Stomach (tissue), 9 donors: ENCODE results near the gene MLYCD. TPM values are rescaled to one million over a fixed set of nuclear protein-coding genes. Genes with fewer than 3 reads are reported as not detected.
A peak's percentile ranks its signal among the peaks of the same experiment; 100 is the strongest.

Source experiments
- DNase-seq, 2 donors: peaks; one replicate each; pipeline versions ENCODE4 v3.0.0 to v3.0.0-alpha.2; 2013 to 2019
- H3K27ac ChIP-seq, 5 donors: fragments of 200-600 bp in 4 of 5; sonication (generic) in 4 of 5; one replicate each; pipeline ENCODE4 v1.5.1; 2013 to 2019; ENCODE audit warnings: mild to moderate bottlenecking in 1 of 5, moderate library complexity in 1 of 5
- H3K27me3 ChIP-seq, 3 donors: fragments of 200-600 bp; sonication (generic); one replicate each; pipeline ENCODE4 v1.5.1; 2017 to 2019; ENCODE audit warnings: mixed run types in 1 of 3
- H3K36me3 ChIP-seq, 4 donors: fragments of 200-600 bp; sonication (generic); 1 replicate in 3 of 4; 2 replicates in 1 of 4; pipeline ENCODE4 v1.5.1; 2016 to 2019
- H3K4me1 ChIP-seq, 4 donors: fragments of 200-600 bp; sonication (generic); one replicate each; pipeline ENCODE4 v1.5.1; 2016 to 2019
- H3K4me3 ChIP-seq, 4 donors: fragments of 200-600 bp; sonication (generic) in 3 of 4; one replicate each; pipeline ENCODE4 v1.5.1; 2016 to 2019; ENCODE audit warnings: mild to moderate bottlenecking in 1 of 4
- H3K9me3 ChIP-seq, 4 donors: fragments of 200-600 bp; sonication (generic); one replicate each; pipeline ENCODE4 v1.5.1; 2016 to 2019
- EP300 ChIP-seq: sonication (generic); formaldehyde crosslinking; IDR thresholded peaks from one replicate; pipeline ENCODE4 v1.6.1; 2017; ENCODE audit warnings: antibody characterized with exemption
- POLR2A ChIP-seq, 4 donors: fragments of 450-650 bp; IDR thresholded peaks; one replicate each; pipeline ENCODE4 v1.6.1; 2016; ENCODE audit warnings: antibody characterized with exemption in 4 of 4, control low read depth in 2 of 4, mild to moderate bottlenecking in 1 of 4, moderate library complexity in 1 of 4
- POLR2AphosphoS5 ChIP-seq, 3 donors: sonication (generic); formaldehyde crosslinking; IDR thresholded peaks; one replicate each; pipeline ENCODE4 v1.6.1; 2016; ENCODE audit warnings: antibody characterized with exemption in 3 of 3
- WGBS, 5 donors: extraction: QIAGEN DNeasy Blood & Tissue Kit in 3 of 5; methylation state at CpG; one replicate each; pipeline versions ENCODE4 v1.1.5 to v1.1.7; 2013 to 2018; 5-methylcytosine and 5-hydroxymethylcytosine counted together
- intact Hi-C: fragments of 100-400 bp; cut with DNase I; formaldehyde crosslinking; loops from one replicate; pipeline ENCODE4 v1.15.1; 2023; ENCODE audit warnings: low total_unique reads
- polyA plus RNA-seq, 3 donors: library from polyadenylated mRNA; stranded (reverse); fragments of 200-250 nt; gene quantifications; one replicate each; pipeline ENCODE4 v1.2.3, GENCODE V29; 2013
- total RNA-seq, 5 donors: library from RNA; depleted of rRNA; stranded (reverse); fragments of >200 nt; gene quantifications; one replicate each; pipeline versions ENCODE4 v1.1.0 to v1.2.3, GENCODE V29; 2014 to 2016
- TF ChIP-seq, protein P1 (sequence below), 7 experiments: fragments of 450-650 bp in 4 of 7; fragments of 200-600 bp in 3 of 7; sonication (generic) in 3 of 7; IDR thresholded peaks; one replicate each; pipeline ENCODE4 v1.5.1; 2016 to 2019; ENCODE audit warnings: antibody characterized with exemption in 7 of 7, control low read depth in 2 of 7, mild to moderate bottlenecking in 1 of 7
- donor health status: healthy with polysubstance abuse.
- donor health status: Bipolar disorder and iron deficiency.
- donor health status: healthy.

MLYCD gene
- total and polyA plus RNA-seq, 8 donors = 2.9 to 43.8 (median 14.4) TPM

DNA sequence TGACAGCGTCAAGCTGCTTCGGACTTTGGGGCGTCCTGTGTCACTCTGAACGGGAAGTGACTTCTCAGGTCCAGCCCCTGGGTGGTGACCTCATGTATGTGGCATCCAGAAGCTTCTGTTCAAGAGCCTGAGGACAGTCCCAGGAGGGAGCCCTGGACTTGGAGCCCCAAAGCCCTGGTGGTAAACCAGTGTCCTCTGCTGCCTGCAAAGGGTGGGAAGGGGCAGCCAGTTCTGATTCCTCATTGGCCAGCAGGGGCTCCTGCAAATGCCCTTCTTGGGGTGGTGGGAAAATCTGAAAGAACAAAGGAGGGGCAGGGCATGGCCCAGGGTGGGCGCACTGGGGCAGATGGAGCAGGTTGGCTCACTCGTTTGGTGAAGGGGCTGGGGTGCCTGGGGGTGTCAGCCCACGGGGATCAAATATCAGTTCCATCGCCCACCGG, 55.7 kb downstream of the MLYCD start:
- peak overlapping the region in 3 of 4 donors; percentile 52 to 66 (median 60) for H3K4me3 ChIP-seq
- no peaks in the 10 kb centered on the region for H3K9me3 ChIP-seq
- 52 to 63% (median 58%) methylated on average over 8 to 9 of the region's 9 CpGs for WGBS, 5 donors
- peaks cover 15 to 25% (median 21%) of the 10 kb centered on the region in 4 donors for H3K36me3 ChIP-seq
- DNase-seq = peak; percentile 56 to 81
- TF ChIP-seq, protein P1, sequence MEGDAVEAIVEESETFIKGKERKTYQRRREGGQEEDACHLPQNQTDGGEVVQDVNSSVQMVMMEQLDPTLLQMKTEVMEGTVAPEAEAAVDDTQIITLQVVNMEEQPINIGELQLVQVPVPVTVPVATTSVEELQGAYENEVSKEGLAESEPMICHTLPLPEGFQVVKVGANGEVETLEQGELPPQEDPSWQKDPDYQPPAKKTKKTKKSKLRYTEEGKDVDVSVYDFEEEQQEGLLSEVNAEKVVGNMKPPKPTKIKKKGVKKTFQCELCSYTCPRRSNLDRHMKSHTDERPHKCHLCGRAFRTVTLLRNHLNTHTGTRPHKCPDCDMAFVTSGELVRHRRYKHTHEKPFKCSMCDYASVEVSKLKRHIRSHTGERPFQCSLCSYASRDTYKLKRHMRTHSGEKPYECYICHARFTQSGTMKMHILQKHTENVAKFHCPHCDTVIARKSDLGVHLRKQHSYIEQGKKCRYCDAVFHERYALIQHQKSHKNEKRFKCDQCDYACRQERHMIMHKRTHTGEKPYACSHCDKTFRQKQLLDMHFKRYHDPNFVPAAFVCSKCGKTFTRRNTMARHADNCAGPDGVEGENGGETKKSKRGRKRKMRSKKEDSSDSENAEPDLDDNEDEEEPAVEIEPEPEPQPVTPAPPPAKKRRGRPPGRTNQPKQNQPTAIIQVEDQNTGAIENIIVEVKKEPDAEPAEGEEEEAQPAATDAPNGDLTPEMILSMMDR (IDR thresholded peaks at IDR 0.05) = no peak
- TF ChIP-seq EP300 (no peak), POLR2AphosphoS5 (IDR thresholded peaks at IDR 0.05) (no peak), POLR2A (IDR thresholded peaks at IDR 0.05) (no peak)
- H3K27me3 ChIP-seq = no peaks in the 10 kb centered on the region
- intact Hi-C loops = no loop called here
- peaks cover 18 to 46% (median 33%) of the 10 kb centered on the region in 4 donors for H3K4me1 ChIP-seq
- H3K27ac ChIP-seq = peak overlapping the region in 3 of 5 donors; percentile 94 to 96 (median 94)

- Histone ChIP-seq H3K4me1 (peaks cover 18 to 46% (median 33%) of the 10 kb centered on the region in 4 donors), H3K36me3 (peaks cover 20 to 33% (median 30%) of the 10 kb centered on the region in 4 donors), H3K27me3 (no peaks in the 10 kb centered on the region), H3K9me3 (no peaks in the 10 kb centered on the region), H3K27ac (peak overlapping the region in 3 of 5 donors; percentile 94 to 96 (median 94)), H3K4me3 (peak overlapping the region in 1 of 4 donors; percentile 2)
- peak in 1 of 2 donors; percentile 41 for DNase-seq
- WGBS, 5 donors = 74 to 84% (median 80%) methylated on average over 20 to 23 of the region's 23 CpGs
- TF ChIP-seq EP300 (no peak), POLR2AphosphoS5 (IDR thresholded peaks at IDR 0.05) (no peak), POLR2A (IDR thresholded peaks at IDR 0.05) (no peak)
- TF ChIP-seq, protein P1 (IDR thresholded peaks at IDR 0.05) = no peak
- intact Hi-C loops = no loop called here
Measured at GRCh38 chr16:83955218-83956130, 56.6 kb downstream of the MLYCD start.

DNA sequence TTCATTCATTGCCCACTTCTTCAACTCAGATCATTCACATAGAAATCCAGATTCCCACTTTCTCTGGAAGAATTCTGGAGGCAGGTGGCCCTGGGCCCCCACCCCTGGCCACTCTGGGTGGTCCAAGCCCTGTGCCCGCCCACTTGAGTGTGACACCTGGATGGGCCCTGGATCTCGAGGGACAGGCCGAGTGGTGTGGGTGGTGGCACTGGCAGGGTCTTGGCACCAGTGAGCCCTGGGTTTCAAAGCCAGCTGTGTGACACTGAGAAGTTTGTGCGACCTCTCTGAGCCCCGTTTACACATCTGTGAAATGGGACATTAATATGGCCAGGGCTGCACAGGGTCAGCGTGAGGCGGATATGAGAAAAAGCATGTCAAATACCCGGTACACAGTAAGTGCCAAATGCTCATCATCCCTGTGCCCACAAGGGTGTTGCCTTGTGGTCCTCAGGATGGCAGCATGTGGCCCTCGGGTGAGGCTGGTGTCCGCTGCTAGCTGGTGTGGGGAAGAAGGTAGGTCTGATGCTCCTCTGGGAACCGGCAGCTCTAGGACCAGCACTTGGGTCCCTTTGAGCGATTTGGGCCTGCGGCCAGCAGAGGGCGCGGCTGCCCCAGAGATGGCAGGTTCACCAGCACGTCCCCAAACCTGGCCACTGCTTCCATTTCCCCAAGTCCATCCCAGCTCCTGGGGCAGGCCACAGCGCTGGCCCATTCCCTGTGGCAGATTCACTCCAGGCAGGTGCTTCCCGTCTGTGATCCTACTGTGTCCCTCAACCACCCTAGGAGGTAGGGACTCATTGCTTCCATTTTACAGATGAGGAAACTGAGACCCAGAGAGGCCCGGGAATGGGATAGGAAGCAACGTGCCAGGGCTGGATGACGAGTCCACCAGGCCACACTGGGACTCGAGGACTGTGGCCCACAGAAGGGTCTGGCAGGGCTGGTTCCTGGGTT, 57.7 kb downstream of the MLYCD start:
- intact Hi-C loops = no loop called here
- H3K4me3 ChIP-seq = no peak overlapping the region

More for the DNA sequence above, 57.7 kb downstream of the MLYCD start:
- Histone ChIP-seq H3K9me3 (no peaks in the 10 kb centered on the region), H3K36me3 (peaks cover 26 to 45% (median 41%) of the 10 kb centered on the region in 4 donors), H3K27me3 (no peaks in the 10 kb centered on the region), H3K27ac (peak overlapping the region in 1 of 5 donors; percentile 27), H3K4me1 (peaks cover 18 to 46% (median 33%) of the 10 kb centered on the region in 4 donors)
- DNase-seq = peak; percentile 84 to 91
- TF ChIP-seq POLR2AphosphoS5 (IDR thresholded peaks at IDR 0.05) (no peak), POLR2A (IDR thresholded peaks at IDR 0.05) (no peak), EP300 (no peak)
- TF ChIP-seq, protein P1 (IDR thresholded peaks at IDR 0.05) = peak in 5 of 7 experiments; percentile 53 to 74 (median 61)
- WGBS, 5 donors = 42 to 67% (median 45%) methylated on average over 14 to 22 of the region's 22 CpGs
